Stimulated activated CD4-positive, alpha-beta T cell treated with anti-CD3 and anti-CD28 coated beads, Interleukin-2, amount 100 ng/mL, for 24 hours (primary cell): Measurements from ENCODE around the gene TAMM41.
"Not testable (repeated sequence)": the region's sequence is repeated elsewhere in the genome, so short reads cannot be mapped to it uniquely, and the experiment has no call there.

Experiments
- DNase-seq, 2 donors: peaks; one replicate each; pipeline ENCODE4 v3.0.0-alpha.2; 2020

TAMM41 gene

GRCh38 chr3:11814663-11815062 lies 32.0 kb downstream of the TAMM41 start:
- DNase-seq: no peak

GRCh38 chr3:11810276-11810675 lies 36.4 kb downstream of the TAMM41 start:
- DNase-seq: no peak

GRCh38 chr3:11808231-11808630 lies 38.5 kb downstream of the TAMM41 start:
- no peak for DNase-seq

GRCh38 chr3:11807686-11808085 lies 39.0 kb downstream of the TAMM41 start:
- no peak for DNase-seq

GRCh38 chr3:11805716-11806115 lies 41.0 kb downstream of the TAMM41 start:
- DNase-seq: no peak

GRCh38 chr3:11803977-11804892 lies 42.5 kb downstream of the TAMM41 start:
- DNase-seq: peak in 1 of 2 donors; percentile 24

GRCh38 chr3:11799791-11800190 lies 46.9 kb downstream of the TAMM41 start:
- no peak for DNase-seq

GRCh38 chr3:11794927-11795326 lies 51.8 kb downstream of the TAMM41 start:
- no peak for DNase-seq

GRCh38 chr3:11791339-11792200 lies 55.1 kb downstream of the TAMM41 start:
- no peak for DNase-seq

- DNase-seq: no peak
Measured at GRCh38 chr3:11789412-11789811, 57.3 kb downstream of the TAMM41 start.

- no peak for DNase-seq
Measured at GRCh38 chr3:11784971-11785377, 61.7 kb downstream of the TAMM41 start.

GRCh38 chr3:11780341-11780740 lies 66.3 kb downstream of the TAMM41 start:
- DNase-seq: no peak

GRCh38 chr3:11779626-11780025 lies 67.1 kb downstream of the TAMM41 start:
- DNase-seq: no peak

GRCh38 chr3:11778248-11778647 lies 68.4 kb downstream of the TAMM41 start:
- DNase-seq: no peak

- DNase-seq: no peak
Measured at GRCh38 chr3:11776346-11776745, 70.3 kb downstream of the TAMM41 start.

- no peak for DNase-seq
Measured at GRCh38 chr3:11775493-11775892, 71.2 kb downstream of the TAMM41 start.

GRCh38 chr3:11774296-11774877 lies 72.3 kb downstream of the TAMM41 start:
- no peak for DNase-seq

- not testable (repeated sequence) for DNase-seq
Measured at GRCh38 chr3:11771931-11772330, 74.8 kb downstream of the TAMM41 start.

- peak; percentile 70 to 74 for DNase-seq
Measured at GRCh38 chr3:11770477-11771391, 76.0 kb downstream of the TAMM41 start.

- DNase-seq: no peak
Measured at GRCh38 chr3:11769704-11770476, 76.8 kb downstream of the TAMM41 start.

- no peak for DNase-seq
Measured at GRCh38 chr3:11768604-11769003, 78.1 kb downstream of the TAMM41 start.
